ENCODE measurements around the gene PDE7B.

DNA sequence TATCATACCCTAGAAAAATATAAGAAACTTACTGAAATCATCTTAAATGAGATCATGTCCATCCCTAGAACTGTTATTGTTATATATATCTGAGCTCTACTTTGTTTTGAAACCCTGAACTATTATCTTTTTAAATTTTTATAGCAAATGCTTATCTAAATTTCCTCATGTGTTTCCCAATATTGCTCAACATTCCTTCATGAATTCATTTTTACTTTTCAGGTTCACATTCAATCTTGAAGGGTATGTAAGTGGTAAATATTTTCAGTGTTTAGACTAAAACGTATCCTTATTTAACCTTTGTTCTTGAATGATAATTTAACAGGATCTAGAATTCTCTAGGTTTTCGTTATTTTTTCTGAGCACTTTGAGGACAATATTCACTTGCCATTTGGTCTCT is 23.9 kb downstream of the PDE7B start:
- TF ChIP-seq YY1 (IDR thresholded peaks at IDR 0.05; ENCODE audit: borderline replicate concordance in 1 of 3, control insufficient read depth in 1 of 3, extremely low read depth in 1 of 3, insufficient read depth in 3 of 3, insufficient read length in 1 of 3, insufficient replicate concordance in 2 of 3, low read depth in 1 of 3, low read length in 2 of 3) (no peak), TCF7 (IDR thresholded peaks at IDR 0.05; ENCODE audit: borderline replicate concordance) (no peak), DIDO1 (tag; IDR thresholded peaks at IDR 0.05; ENCODE audit: low read depth) (no peak), CEBPB (tag; IDR thresholded peaks at IDR 0.05) (no peak), RFX5 (IDR thresholded peaks at IDR 0.05; ENCODE audit: low read depth, low read length) (no peak), FOXP1 (CRISPR knock-in tag; IDR thresholded peaks at IDR 0.05) (no peak), SP1 (CRISPR knock-in tag; IDR thresholded peaks at IDR 0.05) (no peak), CHD2 (IDR thresholded peaks at IDR 0.05; ENCODE audit: low read depth, low read length) (no peak), TAF1 (IDR thresholded peaks at IDR 0.05; ENCODE audit: control insufficient read depth, extremely low read depth, insufficient read depth, low read length, severe bottlenecking) (no peak)
- TF ChIP-seq, protein P1, sequence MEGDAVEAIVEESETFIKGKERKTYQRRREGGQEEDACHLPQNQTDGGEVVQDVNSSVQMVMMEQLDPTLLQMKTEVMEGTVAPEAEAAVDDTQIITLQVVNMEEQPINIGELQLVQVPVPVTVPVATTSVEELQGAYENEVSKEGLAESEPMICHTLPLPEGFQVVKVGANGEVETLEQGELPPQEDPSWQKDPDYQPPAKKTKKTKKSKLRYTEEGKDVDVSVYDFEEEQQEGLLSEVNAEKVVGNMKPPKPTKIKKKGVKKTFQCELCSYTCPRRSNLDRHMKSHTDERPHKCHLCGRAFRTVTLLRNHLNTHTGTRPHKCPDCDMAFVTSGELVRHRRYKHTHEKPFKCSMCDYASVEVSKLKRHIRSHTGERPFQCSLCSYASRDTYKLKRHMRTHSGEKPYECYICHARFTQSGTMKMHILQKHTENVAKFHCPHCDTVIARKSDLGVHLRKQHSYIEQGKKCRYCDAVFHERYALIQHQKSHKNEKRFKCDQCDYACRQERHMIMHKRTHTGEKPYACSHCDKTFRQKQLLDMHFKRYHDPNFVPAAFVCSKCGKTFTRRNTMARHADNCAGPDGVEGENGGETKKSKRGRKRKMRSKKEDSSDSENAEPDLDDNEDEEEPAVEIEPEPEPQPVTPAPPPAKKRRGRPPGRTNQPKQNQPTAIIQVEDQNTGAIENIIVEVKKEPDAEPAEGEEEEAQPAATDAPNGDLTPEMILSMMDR (IDR thresholded peaks at IDR 0.05 in 2 of 3, conservative IDR thresholded peaks at IDR 0.05 in 1 of 3; ENCODE audit: insufficient read depth in 2 of 3, low read depth in 1 of 3, low read length in 3 of 3), result no peak
- TF ChIP-seq, protein P2, sequence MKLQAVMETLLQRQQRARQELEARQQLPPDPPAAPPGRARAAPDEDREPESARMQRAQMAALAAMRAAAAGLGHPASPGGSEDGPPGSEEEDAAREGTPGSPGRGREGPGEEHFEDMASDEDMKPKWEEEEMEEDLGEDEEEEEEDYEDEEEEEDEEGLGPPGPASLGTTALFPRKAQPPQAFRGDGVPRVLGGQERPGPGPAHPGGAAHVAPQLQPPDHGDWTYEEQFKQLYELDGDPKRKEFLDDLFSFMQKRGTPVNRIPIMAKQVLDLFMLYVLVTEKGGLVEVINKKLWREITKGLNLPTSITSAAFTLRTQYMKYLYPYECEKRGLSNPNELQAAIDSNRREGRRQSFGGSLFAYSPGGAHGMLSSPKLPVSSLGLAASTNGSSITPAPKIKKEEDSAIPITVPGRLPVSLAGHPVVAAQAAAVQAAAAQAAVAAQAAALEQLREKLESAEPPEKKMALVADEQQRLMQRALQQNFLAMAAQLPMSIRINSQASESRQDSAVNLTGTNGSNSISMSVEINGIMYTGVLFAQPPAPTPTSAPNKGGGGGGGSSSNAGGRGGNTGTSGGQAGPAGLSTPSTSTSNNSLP (IDR thresholded peaks at IDR 0.05; ENCODE audit: borderline replicate concordance, low read depth, low read length), result no peak
- TF ChIP-seq, protein P3, sequence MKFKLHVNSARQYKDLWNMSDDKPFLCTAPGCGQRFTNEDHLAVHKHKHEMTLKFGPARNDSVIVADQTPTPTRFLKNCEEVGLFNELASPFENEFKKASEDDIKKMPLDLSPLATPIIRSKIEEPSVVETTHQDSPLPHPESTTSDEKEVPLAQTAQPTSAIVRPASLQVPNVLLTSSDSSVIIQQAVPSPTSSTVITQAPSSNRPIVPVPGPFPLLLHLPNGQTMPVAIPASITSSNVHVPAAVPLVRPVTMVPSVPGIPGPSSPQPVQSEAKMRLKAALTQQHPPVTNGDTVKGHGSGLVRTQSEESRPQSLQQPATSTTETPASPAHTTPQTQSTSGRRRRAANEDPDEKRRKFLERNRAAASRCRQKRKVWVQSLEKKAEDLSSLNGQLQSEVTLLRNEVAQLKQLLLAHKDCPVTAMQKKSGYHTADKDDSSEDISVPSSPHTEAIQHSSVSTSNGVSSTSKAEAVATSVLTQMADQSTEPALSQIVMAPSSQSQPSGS (CRISPR knock-in tag; IDR thresholded peaks at IDR 0.05), result no peak
